Kidney epithelial cell (primary cell): Measurements from ENCODE around the gene NRBP1. TPM values are rescaled to one million over a fixed set of nuclear protein-coding genes. Genes with fewer than 3 reads are reported as not detected.

Experiments used
- DNase-seq: peaks from one replicate; pipeline ENCODE4 v3.0.0-alpha.2; 2010; ENCODE audit warnings: low read depth
- H3K27me3 ChIP-seq: 2 replicates; pipeline ENCODE4 v1.6.0; 2011; ENCODE audit warnings: low read length; ENCODE audit not compliant: control insufficient read depth, insufficient read depth
- H3K36me3 ChIP-seq: 2 replicates; pipeline ENCODE4 v1.5.1; 2011; ENCODE audit warnings: low read length; ENCODE audit not compliant: control insufficient read depth, insufficient read depth
- H3K4me3 ChIP-seq: 2 replicates; pipeline ENCODE4 v1.5.1; 2011; ENCODE audit warnings: low read depth, mild to moderate bottlenecking, control low read depth, low read length
- total RNA-seq: library from RNA; depleted of rRNA; stranded (reverse); fragments of >200 nt; gene quantifications from 2 replicates; pipeline ENCODE4 v1.2.3, GENCODE V29; 2015
- TF ChIP-seq, protein P1 (sequence below): IDR thresholded peaks from 2 replicates; pipeline ENCODE4 v1.5.1; 2011; ENCODE audit warnings: mild to moderate bottlenecking, moderate library complexity, low read length, control low read depth, inconsistent platforms; ENCODE audit not compliant: insufficient read depth, poor library complexity, severe bottlenecking

The NRBP1 gene
- total RNA-seq, 1 donor from 2014 or later, result 105 TPM

- H3K27me3 ChIP-seq, result no peaks in the 10 kb centered on the region
- TF ChIP-seq, protein P1, sequence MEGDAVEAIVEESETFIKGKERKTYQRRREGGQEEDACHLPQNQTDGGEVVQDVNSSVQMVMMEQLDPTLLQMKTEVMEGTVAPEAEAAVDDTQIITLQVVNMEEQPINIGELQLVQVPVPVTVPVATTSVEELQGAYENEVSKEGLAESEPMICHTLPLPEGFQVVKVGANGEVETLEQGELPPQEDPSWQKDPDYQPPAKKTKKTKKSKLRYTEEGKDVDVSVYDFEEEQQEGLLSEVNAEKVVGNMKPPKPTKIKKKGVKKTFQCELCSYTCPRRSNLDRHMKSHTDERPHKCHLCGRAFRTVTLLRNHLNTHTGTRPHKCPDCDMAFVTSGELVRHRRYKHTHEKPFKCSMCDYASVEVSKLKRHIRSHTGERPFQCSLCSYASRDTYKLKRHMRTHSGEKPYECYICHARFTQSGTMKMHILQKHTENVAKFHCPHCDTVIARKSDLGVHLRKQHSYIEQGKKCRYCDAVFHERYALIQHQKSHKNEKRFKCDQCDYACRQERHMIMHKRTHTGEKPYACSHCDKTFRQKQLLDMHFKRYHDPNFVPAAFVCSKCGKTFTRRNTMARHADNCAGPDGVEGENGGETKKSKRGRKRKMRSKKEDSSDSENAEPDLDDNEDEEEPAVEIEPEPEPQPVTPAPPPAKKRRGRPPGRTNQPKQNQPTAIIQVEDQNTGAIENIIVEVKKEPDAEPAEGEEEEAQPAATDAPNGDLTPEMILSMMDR, result no peak
- H3K36me3 ChIP-seq, result peaks cover 3% of the 10 kb centered on the region
- H3K4me3 ChIP-seq, result no peak overlapping the region
- DNase-seq, result no peak
These were observed 32.7 kb downstream of the NRBP1 start for GRCh38 chr2:27461118-27461517.

GRCh38 chr2:27464443-27464842 lies 36.0 kb downstream of the NRBP1 start:
- TF ChIP-seq, protein P1, result no peak
- H3K36me3 ChIP-seq, result no peaks in the 10 kb centered on the region
- no peak for DNase-seq

DNA sequence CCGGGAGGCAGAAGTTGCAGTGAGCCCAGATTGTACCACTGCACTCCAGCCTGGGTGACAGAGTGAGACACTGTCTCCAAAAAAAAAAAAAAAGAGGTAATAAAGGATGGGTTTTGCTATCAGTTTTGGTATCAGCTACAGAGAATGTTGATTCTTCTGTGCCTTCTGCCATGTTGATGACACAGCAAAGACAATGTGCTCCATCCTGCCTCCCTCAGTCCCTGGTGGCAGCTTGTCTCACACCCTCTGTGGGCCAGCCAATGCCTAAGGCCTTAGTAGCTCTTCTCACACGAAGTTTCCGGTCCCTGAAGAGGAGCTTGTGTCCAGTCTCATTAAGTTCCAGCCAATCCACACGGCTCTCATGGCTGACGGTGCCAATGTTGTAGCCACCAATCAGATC lies 43.5 kb downstream of the NRBP1 start:
- TF ChIP-seq, protein P1, result no peak
- H3K27me3 ChIP-seq, result no peaks in the 10 kb centered on the region
- H3K4me3 ChIP-seq, result no peak overlapping the region
- no peak for DNase-seq
- no peaks in the 10 kb centered on the region for H3K36me3 ChIP-seq

More at GRCh38 chr2:27464443-27464842, 36.0 kb downstream of the NRBP1 start:
- Histone ChIP-seq H3K27me3 (no peaks in the 10 kb centered on the region), H3K4me3 (no peak overlapping the region)

- no peak for DNase-seq
- Histone ChIP-seq H3K4me3 (no peak overlapping the region), H3K36me3 (no peaks in the 10 kb centered on the region), H3K27me3 (no peaks in the 10 kb centered on the region)
- TF ChIP-seq, protein P1, result no peak
These were observed 57.1 kb downstream of the NRBP1 start for GRCh38 chr2:27485496-27485895.

- DNase-seq, result no peak
These were observed 60.7 kb downstream of the NRBP1 start for GRCh38 chr2:27489118-27489497.

More at GRCh38 chr2:27489118-27489497, 60.7 kb downstream of the NRBP1 start:
- Histone ChIP-seq H3K4me3 (peak overlapping the region; percentile 87), H3K27me3 (no peaks in the 10 kb centered on the region), H3K36me3 (no peaks in the 10 kb centered on the region)
- TF ChIP-seq, protein P1, result no peak
